Measurements from ENCODE around the gene TRUB2.

GRCh38 chr9:128370752-128371629 lies 48.7 kb upstream of the TRUB2 start, which contains the start of gene URM1:
- TF ChIP-seq ZFP30 (CRISPR knock-in tag; IDR thresholded peaks at IDR 0.05) (no peak), ZNF8 (CRISPR knock-in tag; IDR thresholded peaks at IDR 0.05) (no peak), ZNF70 (CRISPR knock-in tag; IDR thresholded peaks at IDR 0.05) (no peak), ZFP3 (CRISPR knock-in tag; IDR thresholded peaks at IDR 0.05) (no peak), TSHZ2 (CRISPR knock-in tag; IDR thresholded peaks at IDR 0.05) (no peak), ARNTL (CRISPR knock-in tag; IDR thresholded peaks at IDR 0.05; ENCODE audit: borderline replicate concordance, low read depth) (no peak), ESRRG (CRISPR knock-in tag; IDR thresholded peaks at IDR 0.05) (no peak), PPARA (CRISPR knock-in tag; IDR thresholded peaks at IDR 0.05; ENCODE audit: borderline replicate concordance) (no peak), POU6F1 (CRISPR knock-in tag; IDR thresholded peaks at IDR 0.05; ENCODE audit: borderline replicate concordance, low read depth) (no peak), ISL1 (CRISPR knock-in tag; IDR thresholded peaks at IDR 0.05) (no peak), ZC3H10 (CRISPR knock-in tag; IDR thresholded peaks at IDR 0.05) (no peak)
- TF ChIP-seq, protein P1, sequence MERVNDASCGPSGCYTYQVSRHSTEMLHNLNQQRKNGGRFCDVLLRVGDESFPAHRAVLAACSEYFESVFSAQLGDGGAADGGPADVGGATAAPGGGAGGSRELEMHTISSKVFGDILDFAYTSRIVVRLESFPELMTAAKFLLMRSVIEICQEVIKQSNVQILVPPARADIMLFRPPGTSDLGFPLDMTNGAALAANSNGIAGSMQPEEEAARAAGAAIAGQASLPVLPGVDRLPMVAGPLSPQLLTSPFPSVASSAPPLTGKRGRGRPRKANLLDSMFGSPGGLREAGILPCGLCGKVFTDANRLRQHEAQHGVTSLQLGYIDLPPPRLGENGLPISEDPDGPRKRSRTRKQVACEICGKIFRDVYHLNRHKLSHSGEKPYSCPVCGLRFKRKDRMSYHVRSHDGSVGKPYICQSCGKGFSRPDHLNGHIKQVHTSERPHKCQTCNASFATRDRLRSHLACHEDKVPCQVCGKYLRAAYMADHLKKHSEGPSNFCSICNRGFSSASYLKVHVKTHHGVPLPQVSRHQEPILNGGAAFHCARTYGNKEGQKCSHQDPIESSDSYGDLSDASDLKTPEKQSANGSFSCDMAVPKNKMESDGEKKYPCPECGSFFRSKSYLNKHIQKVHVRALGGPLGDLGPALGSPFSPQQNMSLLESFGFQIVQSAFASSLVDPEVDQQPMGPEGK (CRISPR knock-in tag; IDR thresholded peaks at IDR 0.05; ENCODE audit: borderline replicate concordance), result no peak

All from SK-N-SH treated with all-trans-retinoic acid at 6 μM for 48 hours (cell line).